Loucy (cell line): ENCODE measurements around the gene ROBO1.

Source experiments
- EZH2phosphoT487 ChIP-seq: fragments of 200-600 bp; IDR thresholded peaks from 2 replicates; pipeline ENCODE4 v1.6.1; 2018; ENCODE audit warnings: antibody characterized with exemption, mild to moderate bottlenecking, moderate library complexity, borderline replicate concordance
- TF ChIP-seq, protein P1 (sequence below): fragments of 200-600 bp; sonication (generic); conservative IDR thresholded peaks from 2 replicates; pipeline ENCODE4 v1.5.1; 2014; ENCODE audit warnings: mild to moderate bottlenecking, antibody characterized with exemption, low read length

DNA sequence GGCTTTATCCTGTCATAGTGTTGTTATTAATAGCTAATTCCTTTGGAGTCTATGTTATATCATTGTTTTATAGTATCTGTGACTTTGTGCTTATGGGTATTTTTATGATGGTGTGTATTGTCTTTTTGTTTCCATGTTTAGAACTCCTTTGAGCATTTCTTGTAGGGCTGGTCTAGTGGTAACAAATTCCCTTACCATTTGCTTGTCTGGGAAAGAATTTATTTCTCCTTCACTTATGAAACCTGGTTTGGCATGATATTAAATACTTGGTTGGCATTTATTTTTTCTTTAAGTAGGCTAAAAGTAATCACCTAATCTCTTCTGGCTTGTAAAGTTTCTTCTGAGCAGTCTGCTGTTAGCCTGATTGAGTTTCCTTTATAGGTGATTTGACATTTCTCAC, 47.7 kb upstream of the ROBO1 start:
- TF ChIP-seq, protein P1, sequence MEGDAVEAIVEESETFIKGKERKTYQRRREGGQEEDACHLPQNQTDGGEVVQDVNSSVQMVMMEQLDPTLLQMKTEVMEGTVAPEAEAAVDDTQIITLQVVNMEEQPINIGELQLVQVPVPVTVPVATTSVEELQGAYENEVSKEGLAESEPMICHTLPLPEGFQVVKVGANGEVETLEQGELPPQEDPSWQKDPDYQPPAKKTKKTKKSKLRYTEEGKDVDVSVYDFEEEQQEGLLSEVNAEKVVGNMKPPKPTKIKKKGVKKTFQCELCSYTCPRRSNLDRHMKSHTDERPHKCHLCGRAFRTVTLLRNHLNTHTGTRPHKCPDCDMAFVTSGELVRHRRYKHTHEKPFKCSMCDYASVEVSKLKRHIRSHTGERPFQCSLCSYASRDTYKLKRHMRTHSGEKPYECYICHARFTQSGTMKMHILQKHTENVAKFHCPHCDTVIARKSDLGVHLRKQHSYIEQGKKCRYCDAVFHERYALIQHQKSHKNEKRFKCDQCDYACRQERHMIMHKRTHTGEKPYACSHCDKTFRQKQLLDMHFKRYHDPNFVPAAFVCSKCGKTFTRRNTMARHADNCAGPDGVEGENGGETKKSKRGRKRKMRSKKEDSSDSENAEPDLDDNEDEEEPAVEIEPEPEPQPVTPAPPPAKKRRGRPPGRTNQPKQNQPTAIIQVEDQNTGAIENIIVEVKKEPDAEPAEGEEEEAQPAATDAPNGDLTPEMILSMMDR, result no peak
- TF ChIP-seq EZH2phosphoT487, result no peak
